ENCODE results near the gene TIMM17B. TPM values are rescaled to one million over a fixed set of nuclear protein-coding genes. Genes with fewer than 3 reads are reported as not detected.
"Not testable (repeated sequence)": the region's sequence is repeated elsewhere in the genome, so short reads cannot be mapped to it uniquely, and the experiment has no call there.

TIMM17B gene
- total RNA-seq, 1 experiment from 2014 or later, result 63.0 TPM

GRCh38 chrX:48896611-48897011 lies 957 bp downstream of the TIMM17B start:
- no peak for DNase-seq (ENCODE audit: low read depth)

GRCh38 chrX:48894891-48895290 lies 2.7 kb downstream of the TIMM17B start:
- no peak for DNase-seq (ENCODE audit: low read depth)

- no peak for DNase-seq (ENCODE audit: low read depth)
These were observed 3.8 kb downstream of the TIMM17B start for GRCh38 chrX:48893556-48894348.

GRCh38 chrX:48892896-48893295 lies 4.7 kb downstream of the TIMM17B start:
- DNase-seq (ENCODE audit: low read depth), result no peak

- peak; percentile 57 for DNase-seq (ENCODE audit: low read depth)
These were observed 5.9 kb downstream of the TIMM17B start for GRCh38 chrX:48891402-48892288.

- no peak for DNase-seq (ENCODE audit: low read depth)
These were observed 6.6 kb downstream of the TIMM17B start for GRCh38 chrX:48890934-48891401.

GRCh38 chrX:48890296-48890925 lies 7.2 kb downstream of the TIMM17B start:
- DNase-seq (ENCODE audit: low read depth), result no peak

- DNase-seq (ENCODE audit: low read depth), result not testable (repeated sequence)
These were observed 11.0 kb downstream of the TIMM17B start for GRCh38 chrX:48886586-48886985.

GRCh38 chrX:48883729-48884128 lies 13.8 kb downstream of the TIMM17B start:
- DNase-seq (ENCODE audit: low read depth), result no peak

- not testable (repeated sequence) for DNase-seq (ENCODE audit: low read depth)
These were observed 20.6 kb downstream of the TIMM17B start for GRCh38 chrX:48876944-48877343.

- DNase-seq (ENCODE audit: low read depth), result not testable (repeated sequence)
These were observed 25.6 kb downstream of the TIMM17B start for GRCh38 chrX:48872017-48872416.

GRCh38 chrX:48864210-48864609 lies 33.4 kb downstream of the TIMM17B start:
- DNase-seq (ENCODE audit: low read depth), result peak; percentile 64

- DNase-seq (ENCODE audit: low read depth), result peak; percentile 25
These were observed 42.7 kb downstream of the TIMM17B start for GRCh38 chrX:48854898-48855297.

- not testable (repeated sequence) for DNase-seq (ENCODE audit: low read depth)
These were observed 43.3 kb downstream of the TIMM17B start for GRCh38 chrX:48854121-48854804.

GRCh38 chrX:48853494-48853893 lies 44.1 kb downstream of the TIMM17B start:
- not testable (repeated sequence) for DNase-seq (ENCODE audit: low read depth)

GRCh38 chrX:48852857-48853256 lies 44.7 kb downstream of the TIMM17B start:
- no peak for DNase-seq (ENCODE audit: low read depth)

GRCh38 chrX:48848847-48849246 lies 48.7 kb downstream of the TIMM17B start:
- DNase-seq (ENCODE audit: low read depth), result no peak
